HG03378 (cell line): Measurements from ENCODE around the gene ZDHHC21.
"Not testable (repeated sequence)": the region's sequence is repeated elsewhere in the genome, so short reads cannot be mapped to it uniquely, and the experiment has no call there.

Experiments used
- ATAC-seq: cut with Tn5 transposase; IDR thresholded peaks from one replicate; pipeline ENCODE4 v1.9.1; 2021; ENCODE audit warnings: mild to moderate bottlenecking, moderate library complexity; ENCODE audit not compliant: unreplicated experiment

Gene ZDHHC21

DNA sequence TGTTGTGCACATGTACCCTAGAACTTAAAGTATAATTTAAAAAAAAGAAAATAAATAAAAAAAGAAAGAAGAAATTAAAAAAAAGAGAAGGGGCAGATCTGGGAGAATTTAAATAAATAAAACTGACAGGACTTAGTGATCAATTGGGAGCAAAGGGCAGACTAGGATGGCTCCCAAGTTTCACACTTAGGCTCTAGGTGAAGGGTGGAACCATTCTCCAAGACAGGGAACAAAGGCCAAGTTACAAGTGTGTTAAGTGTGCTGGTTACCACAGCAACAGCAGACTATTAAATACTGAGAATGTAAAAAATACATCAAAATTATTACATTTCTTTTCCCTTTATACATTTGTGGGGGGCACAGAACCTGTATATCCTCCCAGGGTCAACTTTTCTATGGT, 7.1 kb downstream of the ZDHHC21 start:
- ATAC-seq, result no peak

DNA sequence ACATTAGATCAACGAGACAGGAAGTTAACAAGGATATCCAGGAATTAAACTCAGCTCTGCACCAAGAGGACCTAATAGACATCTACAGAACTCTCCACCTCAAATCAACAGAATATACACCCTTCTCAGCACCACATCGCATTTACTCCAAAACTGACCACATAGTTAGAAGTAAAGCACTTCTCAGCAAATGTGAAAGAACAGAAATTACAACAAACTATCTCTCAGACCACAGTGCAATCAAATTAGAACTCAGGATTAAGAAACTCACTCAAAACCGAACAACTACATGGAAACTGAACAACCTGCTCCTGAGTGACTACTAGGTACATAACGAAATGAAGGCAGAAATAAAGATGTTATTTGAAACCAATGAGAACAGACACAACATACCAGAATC, 10.6 kb downstream of the ZDHHC21 start:
- ATAC-seq, result not testable (repeated sequence)

DNA sequence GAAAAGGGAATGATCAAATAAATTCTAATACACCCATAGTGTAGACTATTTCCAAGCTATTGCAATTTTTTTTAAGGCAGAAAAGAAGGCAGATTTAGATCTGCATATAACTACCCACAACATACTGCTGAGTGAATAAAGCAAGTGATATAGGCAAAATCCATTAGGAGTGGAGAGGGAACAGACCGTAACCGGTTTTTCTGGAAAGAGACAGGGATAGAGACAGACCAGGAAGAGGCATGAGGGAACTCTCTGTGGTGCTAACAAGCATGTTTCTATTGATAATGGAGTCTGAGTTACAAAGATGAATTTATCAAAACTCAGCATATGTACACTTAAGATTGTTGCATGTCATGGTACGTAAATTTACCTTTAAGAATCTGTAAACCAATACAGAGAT, 14.5 kb downstream of the ZDHHC21 start:
- no peak for ATAC-seq

DNA sequence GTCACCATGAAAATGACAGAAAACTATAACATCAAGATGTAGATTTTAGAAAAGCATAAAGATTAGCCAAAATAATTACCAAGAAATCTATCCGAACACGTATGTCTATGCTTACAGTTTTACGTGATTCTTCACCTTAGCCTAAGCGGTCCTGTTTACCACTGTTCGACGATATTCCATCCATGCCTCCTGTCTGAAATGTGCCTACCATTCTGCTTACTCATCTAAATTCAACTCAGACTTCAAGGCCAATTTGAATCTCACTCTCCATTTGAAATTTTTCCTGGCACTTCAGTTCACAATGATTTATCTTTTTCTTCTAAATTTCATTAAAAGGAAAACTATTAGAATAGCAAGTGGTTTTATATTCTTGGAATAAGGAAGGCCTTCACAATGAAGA, 15.4 kb downstream of the ZDHHC21 start:
- no peak for ATAC-seq

DNA sequence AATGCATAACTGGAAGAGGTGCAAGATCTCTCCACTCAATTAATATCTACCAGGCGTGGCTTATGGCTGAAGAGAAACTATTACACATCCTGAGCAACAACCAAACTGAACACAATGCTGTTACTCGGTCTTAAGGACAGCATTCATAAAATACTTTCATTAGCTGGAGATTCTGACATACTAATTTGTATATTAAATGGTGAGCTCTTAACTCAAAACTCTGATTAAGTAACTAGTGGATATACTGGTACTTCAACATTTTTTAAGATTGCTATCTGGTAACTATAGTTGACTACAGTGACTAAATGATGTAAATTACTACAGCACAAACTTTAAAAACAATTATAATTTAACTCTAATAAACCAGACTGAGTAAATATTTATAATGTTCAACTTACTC, 15.8 kb downstream of the ZDHHC21 start:
- no peak for ATAC-seq

DNA sequence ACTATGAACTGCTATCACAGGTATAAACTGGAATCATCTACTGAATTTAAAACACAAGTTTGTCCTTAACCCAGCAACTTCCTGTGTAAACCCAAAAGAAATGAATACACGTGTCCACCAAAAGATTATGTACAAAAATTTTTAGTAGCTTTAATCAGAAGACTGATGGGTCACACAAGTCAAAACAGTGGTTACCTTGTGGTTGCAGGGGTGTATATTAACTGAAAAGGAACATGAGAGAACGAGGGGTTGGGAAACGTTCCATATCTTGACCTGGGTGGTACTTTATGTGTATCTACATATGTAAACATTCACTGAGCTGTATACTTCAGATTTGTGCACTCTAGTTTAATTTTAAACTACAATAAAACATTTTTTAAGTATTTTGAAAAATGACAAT, 18.6 kb downstream of the ZDHHC21 start:
- no peak for ATAC-seq

DNA sequence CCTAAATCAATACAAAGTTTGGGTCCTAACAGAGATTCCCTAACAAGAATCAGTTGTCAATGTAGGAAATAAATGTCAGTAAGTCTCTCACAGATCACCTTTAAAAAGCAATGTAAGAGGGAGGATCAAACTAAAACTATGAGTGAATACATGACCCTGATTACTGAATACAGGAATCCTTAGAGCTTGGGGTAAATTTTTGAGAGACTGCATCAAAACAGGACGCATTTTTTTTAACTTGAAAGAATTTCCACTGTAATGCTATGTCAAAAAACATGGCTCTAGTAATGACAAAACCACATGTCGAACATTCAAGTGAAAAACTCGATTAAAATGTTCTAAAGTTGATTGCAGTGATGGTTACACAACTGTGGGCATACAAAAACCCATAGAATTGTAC, 21.9 kb downstream of the ZDHHC21 start:
- no peak for ATAC-seq

DNA sequence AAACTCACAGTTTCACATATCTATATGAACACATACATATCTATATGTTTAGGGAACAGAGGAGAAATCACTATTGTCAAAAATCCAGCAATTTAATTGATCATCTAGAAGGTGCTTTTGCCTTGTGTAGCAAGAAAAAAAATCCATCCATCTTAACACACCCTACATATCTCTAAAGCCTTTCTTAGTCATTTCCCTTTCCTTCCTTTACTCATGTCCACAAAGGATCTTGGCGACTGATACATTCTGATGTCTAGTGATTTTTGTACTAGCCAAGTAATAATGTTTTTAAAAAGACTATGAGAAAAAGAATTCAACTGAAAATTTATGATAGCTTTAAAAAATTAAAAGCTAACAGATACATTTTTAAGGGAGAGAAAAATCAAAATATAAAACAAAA, 22.5 kb downstream of the ZDHHC21 start:
- ATAC-seq, result no peak

DNA sequence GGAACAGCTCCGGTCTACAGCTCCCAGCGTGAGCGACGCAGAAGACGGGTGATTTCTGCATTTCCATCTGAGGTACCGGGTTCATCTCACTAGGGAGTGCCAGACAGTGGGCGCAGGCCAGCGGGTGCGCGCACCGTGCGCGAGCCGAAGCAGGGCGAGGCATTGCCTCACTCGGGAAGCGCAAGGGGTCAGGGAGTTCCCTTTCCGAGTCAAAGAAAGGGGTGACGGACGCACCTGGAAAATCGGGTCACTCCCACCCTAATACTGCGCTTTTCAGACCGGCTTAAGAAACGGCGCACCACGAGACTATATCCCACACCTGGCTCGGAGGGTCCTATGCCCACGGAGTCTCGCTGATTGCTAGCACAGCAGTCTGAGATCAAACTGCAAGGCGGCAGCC, 29.2 kb downstream of the ZDHHC21 start:
- not testable (repeated sequence) for ATAC-seq

DNA sequence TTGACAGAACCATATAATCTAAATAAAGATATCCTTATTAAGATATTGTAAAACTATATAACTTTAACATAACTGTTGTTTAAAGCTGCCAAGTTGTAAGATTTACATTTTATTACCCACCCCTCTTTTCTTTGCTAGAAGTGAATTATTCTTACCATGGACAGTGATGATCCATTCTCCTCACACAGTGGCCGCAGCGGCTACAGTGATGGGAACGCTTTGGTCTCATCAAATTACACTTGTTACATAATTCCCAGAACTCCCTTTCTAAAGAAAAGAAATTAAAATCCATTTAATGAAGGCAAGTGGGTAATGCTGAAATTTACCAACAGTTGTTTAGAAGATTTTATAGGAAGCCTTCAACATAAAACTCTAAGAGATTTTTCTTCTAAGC, 31.2 kb downstream of the ZDHHC21 start:
- ATAC-seq, result no peak

DNA sequence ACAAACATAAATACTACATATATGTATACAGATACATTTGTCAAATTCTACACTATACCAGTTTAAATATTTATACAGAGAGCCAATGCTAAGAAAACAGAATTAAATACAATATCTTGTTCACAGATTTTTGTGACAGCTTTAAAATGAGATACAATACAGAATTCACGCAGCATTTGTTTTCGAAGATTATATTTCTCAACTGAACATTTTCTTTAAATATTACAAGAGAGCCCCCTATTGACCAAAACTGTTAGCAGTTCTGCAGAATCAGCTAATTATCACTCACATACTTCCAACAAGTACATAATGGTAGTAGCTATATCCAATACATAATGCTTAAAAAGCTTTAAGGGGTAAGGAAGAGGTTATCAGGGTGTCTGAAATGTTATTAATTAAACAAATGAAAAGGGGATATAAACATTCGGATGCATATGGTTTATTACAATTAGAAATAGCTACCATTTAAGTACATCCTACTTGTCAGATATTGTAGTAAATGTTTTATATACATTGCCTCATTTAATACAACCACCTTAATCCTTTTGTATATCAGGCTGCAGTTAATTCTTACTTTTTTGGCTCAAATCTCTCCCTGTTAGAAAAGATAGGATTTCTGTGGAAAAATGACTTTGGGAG, 31.7 kb downstream of the ZDHHC21 start:
- ATAC-seq, result no peak

DNA sequence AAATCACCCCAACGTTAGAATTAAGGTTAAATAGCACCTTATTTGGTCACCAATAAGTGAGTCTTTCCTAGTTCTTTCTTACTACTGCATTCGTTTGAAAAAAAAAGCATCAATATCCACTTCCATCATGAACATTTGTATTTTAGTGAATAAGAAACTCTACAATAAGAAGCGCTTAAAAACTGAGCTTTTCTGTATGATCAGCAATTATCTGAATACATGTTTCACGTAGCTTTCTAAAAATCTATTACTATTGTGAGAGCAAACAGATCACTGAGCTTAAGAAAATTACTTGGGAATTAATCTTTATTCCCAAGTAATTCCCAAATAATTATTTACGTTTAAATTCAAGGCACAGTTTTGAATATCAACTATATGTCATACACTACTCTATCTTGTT, 32.5 kb downstream of the ZDHHC21 start:
- no peak for ATAC-seq

DNA sequence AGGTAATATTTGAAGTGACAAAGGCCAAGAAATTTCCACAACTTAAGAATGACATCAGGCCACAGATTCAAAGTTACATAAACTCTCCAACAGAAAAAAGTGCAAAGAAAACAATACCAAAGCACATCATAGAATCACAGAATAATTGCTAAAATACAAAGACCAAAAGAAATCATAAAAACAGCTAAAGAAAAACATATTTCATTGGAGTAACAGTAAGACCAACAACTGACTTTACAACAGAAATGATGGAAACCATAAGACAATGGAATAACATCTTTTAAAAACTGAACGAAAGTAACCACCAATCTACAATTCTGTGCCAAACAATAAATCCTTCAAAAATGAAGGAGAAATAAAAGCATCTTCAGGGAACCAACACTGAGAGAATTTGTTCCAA, 38.3 kb downstream of the ZDHHC21 start:
- no peak for ATAC-seq

DNA sequence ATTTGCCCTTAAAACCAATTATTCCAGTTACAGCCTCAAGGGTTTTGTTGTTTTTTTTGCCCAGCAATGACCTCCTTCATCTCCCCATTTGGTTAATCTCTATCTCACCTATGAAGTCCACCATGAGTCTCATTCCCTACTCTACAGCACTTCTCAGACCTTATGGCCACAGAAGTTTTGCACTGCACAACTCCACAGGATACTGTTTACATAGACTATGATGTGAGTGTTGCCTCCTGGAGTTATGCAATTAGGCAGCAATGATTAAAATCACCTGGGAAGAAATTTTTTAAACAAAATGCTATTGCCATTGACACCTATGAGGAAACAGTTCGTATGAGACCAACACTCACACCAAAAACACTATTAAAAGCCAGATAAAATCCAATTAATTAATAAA, 39.7 kb downstream of the ZDHHC21 start:
- ATAC-seq, result no peak

DNA sequence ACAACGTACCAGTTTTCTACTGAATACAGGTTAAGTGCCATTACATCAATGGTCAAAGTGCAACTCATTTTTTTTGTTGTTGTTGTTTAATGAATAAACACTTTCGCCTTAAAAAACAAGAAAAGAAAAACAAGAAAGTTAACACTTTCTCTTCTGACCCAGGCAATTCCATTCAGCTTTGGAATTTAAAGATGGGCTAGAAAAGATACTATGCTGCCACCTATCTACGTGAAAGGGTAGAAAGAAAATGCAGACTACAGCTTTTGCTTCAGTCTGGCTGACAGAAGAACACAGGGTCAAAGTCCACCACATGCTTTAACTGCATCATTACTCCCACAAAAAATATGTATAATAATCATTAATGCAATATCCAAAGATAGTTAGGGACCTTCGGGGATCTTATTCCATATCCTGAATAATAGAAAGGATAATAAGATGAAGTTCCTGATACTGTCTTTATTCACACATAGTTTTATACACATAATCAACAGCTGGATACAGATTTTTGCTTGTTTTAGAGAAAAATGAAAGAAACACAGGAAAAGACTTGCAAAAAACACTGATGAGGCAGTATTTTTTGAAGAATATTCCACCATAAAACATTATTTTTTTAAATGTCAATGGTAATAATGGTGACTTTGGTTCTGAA, 40.4 kb downstream of the ZDHHC21 start:
- no peak for ATAC-seq

DNA sequence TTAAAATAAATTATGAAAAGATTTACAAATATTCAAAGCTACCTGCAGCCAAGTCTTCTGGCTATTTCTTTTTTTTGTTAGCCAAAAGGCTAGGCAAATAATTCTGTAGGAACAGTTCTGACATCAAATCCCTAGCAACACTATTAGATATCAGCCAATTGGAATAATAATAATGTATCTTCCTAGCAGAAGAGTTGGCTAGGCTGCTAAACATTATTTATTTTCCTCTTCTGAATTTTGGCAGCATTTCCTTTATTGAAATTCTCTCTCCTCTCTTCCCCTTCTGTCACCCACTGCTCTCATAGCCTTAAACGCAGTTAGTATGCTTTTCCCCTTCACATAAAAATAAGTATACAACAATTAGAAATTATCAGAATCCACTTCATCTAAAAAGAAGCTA, 42.6 kb downstream of the ZDHHC21 start:
- no peak for ATAC-seq

DNA sequence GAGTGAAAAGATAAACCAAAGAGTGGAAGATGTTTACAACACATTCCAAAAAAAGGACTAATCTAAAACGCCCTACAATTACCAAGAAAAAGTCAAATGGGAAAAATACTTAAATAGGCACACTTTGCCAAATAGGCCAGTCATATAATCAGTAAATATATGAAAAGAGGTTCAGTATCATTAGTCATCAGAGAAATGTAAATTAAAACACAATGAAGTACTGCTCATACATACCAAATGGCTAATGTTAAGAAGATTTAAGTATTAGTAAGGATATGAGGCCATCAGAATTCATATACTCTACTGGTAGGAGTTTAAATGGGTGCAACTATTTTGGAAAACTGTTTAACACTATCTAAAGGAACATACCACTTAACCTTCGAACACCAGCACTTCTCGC, 47.6 kb downstream of the ZDHHC21 start:
- no peak for ATAC-seq

DNA sequence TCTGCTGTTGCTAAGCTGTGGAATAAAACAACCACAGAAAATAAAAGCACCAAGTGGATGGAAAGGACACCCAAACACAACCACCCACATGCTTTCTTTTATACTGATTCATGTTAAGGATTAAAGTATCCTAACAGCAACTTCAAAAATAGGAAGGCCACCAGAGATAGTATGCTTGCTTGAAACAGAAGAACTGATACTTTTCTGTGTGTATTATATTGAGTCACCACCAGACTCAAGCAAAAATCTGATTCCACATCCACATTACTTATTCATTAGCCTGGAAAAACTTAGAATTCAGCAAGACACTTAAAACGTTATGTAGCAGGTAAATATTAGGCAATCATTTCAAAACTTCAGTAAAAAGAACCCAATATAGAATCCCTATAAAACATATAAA, 52.3 kb downstream of the ZDHHC21 start:
- ATAC-seq, result no peak

DNA sequence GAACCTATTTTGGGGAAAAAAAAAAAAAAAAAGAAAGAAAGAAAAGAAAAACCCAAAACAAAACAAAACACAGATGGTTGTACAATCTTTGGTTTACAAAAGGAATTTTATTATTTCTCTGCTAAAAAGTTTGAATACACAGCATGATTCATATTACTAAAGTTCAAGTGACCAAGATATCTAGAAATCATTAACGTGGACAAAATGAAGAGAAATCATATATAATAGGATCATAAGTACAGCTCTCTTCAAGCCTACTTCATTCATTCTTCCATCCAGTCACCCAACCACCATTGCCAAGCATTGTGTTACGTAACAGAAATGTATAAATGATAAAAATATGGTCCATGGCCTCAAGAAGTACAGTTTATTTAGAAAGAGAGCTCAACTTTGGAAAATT, 52.9 kb downstream of the ZDHHC21 start:
- ATAC-seq, result no peak

DNA sequence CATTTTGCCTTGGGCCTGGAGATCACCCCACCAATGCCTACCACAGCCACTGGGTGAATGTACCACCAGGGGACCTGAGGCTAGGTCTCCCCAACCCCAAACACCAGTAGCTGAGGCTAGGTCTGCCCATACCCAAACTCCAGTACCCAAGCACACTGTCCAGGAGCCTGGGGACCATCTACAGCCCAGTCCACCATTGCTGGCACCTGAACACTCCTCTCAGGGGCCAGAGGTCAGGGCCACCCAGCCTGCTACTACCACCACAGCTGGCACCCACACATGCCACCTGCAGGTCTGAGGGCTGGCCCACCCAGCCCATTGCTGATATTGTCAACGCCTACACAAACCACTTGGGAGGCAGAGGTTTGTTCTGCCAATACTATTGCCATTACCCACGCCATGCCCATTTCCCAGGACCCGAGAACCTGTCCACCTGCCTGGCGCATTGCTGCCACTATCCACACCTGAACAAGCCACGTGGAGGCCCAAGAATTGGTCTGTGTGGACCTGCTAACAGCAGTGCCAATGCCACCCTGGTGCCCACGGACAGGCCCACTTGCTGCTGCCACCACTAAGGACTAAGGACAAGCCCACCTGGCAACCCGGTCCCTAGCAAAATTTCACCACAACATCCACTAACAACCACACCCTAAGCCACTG, 59.2 kb downstream of the ZDHHC21 start:
- no peak for ATAC-seq

DNA sequence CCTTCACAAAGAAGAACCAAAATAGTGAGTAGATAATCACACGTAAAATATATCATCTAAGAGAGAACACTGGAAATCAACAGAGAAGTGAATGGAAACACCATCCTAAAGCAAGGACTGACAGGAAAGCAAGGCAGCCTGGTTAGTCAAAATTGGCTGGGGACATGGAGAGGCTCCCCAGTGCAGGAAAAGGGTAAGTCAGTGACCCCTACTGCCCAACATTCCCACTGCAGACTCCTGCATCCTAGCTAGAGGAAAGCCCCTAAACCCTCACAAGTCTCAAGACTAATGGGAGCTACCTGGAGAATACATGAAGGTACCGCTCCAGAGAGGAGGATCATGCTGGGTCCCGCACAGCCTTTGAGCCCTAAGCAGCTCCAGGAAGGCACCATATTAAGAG, 60.1 kb downstream of the ZDHHC21 start:
- no peak for ATAC-seq

DNA sequence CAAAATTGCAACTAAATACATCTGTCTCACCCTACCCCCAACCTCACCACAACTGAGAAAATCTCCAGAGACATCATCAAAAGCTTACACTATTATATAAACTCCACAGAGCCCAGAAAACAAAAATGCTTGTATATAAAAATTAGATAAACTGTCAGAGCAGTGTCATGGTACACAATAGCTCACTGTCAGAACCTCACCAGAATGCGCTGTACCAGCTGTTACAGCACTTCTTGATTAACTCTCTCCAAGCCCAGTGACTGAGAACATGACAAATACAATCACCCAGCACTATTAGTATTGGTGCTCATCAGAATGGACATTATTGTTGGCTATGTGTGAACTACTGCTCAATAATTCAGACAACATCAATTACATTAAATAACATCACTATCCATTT, 65.7 kb downstream of the ZDHHC21 start:
- ATAC-seq, result no peak
